ENCODE measurements around the gene DENND1B. TPM values are rescaled to one million over a fixed set of nuclear protein-coding genes. Genes with fewer than 3 reads are reported as not detected.

DENND1B gene
- total and polyA plus RNA-seq, 2 of the 13 experiments (the other 11 are each of a cell fraction or from before 2014, with no cell fraction given), result 2.6 to 5.7 TPM

- TF ChIP-seq ZNF687 (CRISPR knock-in tag; IDR thresholded peaks at IDR 0.05) (no peak), FLYWCH1 (CRISPR knock-in tag; IDR thresholded peaks at IDR 0.05) (no peak), MBD4 (IDR thresholded peaks at IDR 0.05; ENCODE audit: borderline replicate concordance, low read length) (no peak)
Measured at GRCh38 chr1:197806718-197807117, 31.4 kb upstream of the DENND1B start (continued).

GRCh38 chr1:197801684-197802083 lies 26.4 kb upstream of the DENND1B start:
- no peaks in the 10 kb centered on the region for H3K27me3 ChIP-seq (ENCODE audit: control insufficient read depth in 1 of 2, insufficient read depth in 2 of 2, low read length in 2 of 2)
- peak; percentile 66 for ATAC-seq
- no peak overlapping the region for H2AFZ ChIP-seq (ENCODE audit: low read length)
- WGBS (ENCODE audit: low lambda C conversion rate), result 64% methylated on average over 3 of the region's 4 CpGs
- FAIRE-seq, result no peak
- H3K9ac ChIP-seq (ENCODE audit: insufficient read depth, low read depth, low read length), result no peak overlapping the region
- POLR2A ChIA-PET, result no interaction called here
- no peak overlapping the region for H3K4me3 ChIP-seq (replicated peaks in 1 of 3; ENCODE audit: insufficient read depth in 1 of 3, low read depth in 2 of 3, low read length in 3 of 3)
- intact Hi-C loops (cut with micrococcal nuclease; ENCODE audit: unreplicated experiment), result no loop called here
- BruUV-seq (replicated peaks), result no TSS peak
- H3K79me2 ChIP-seq (ENCODE audit: insufficient read depth, low read length), result no peaks in the 10 kb centered on the region
- H3K4me2 ChIP-seq (ENCODE audit: low read depth, low read length), result peak overlapping the region; percentile 39; the same call in 1 of the 2 replicates
- H3K4me1 ChIP-seq (ENCODE audit: insufficient read depth, low read length), result peaks cover 13% of the 10 kb centered on the region; the same call in 1 of the 2 replicates
- in situ Hi-C loops (cut with HindIII; ENCODE audit: extremely low pct_ligation_motif_present, low pct_unique_long_range_greater_than_20kb), result no loop called here
- CTCF ChIA-PET (ENCODE audit: low intra/inter-chr PET ratio, low total read pairs), result no interaction called here
- no peaks in the 10 kb centered on the region for H4K20me1 ChIP-seq (ENCODE audit: insufficient read depth, low read length)
- H3K9me3 ChIP-seq (ENCODE audit: low read length), result peaks cover 10% of the 10 kb centered on the region
- H3K27ac ChIP-seq (ENCODE audit: extremely low read length, insufficient read depth, low read length), result no peak overlapping the region
- no peaks in the 10 kb centered on the region for H3K36me3 ChIP-seq (replicated peaks in 1 of 2; ENCODE audit: control insufficient read depth in 1 of 2, insufficient read depth in 2 of 2, low read length in 2 of 2)
- DNase-seq (ENCODE audit: low spot score), result no peak
- TF ChIP-seq FOXA1 (IDR thresholded peaks at IDR 0.05), result no peak
- TF ChIP-seq FOXA1 (CRISPR knock-in tag; IDR thresholded peaks at IDR 0.05), result no peak
- 0 out of 2 replicates have a peak, but pooled peaks have one; percentile 19 for TF ChIP-seq ZNF292 (CRISPR knock-in tag; IDR thresholded peaks at IDR 0.05; ENCODE audit: borderline replicate concordance, low read depth)
- TF ChIP-seq ZNF616 (CRISPR knock-in tag; IDR thresholded peaks at IDR 0.05; ENCODE audit: low read depth), result peak; percentile 98
- TF ChIP-seq ZNF18 (CRISPR knock-in tag; IDR thresholded peaks at IDR 0.05; ENCODE audit: insufficient replicate concordance), result no peak
- TF ChIP-seq FOXO4 (CRISPR knock-in tag; conservative IDR thresholded peaks at IDR 0.05), result 0 out of 2 replicates have a peak, but pooled peaks have one; percentile 59
- TF ChIP-seq MATR3 (CRISPR knock-in tag; IDR thresholded peaks at IDR 0.05), result no peak
- no peak for TF ChIP-seq TCF12 (IDR thresholded peaks at IDR 0.05)
- no peak for TF ChIP-seq TCF12 (CRISPR knock-in tag; IDR thresholded peaks at IDR 0.05)
- 0 out of 2 replicates have a peak, but pooled peaks have one; percentile 36 for TF ChIP-seq ZBTB39 (CRISPR knock-in tag; IDR thresholded peaks at IDR 0.05)
